A549 (cell line): ENCODE measurements around the gene NOS1AP.

ENCODE experiments used
- CEBPB ChIP-seq, 2 experiments: fragments of >200 bp in 1 of 2; sonication (Bioruptor Twin) in 1 of 2; formaldehyde crosslinking in 1 of 2; IDR thresholded peaks; 2 replicates each; pipeline ENCODE4 v1.6.1; 2012 to 2016
- EP300 ChIP-seq, 2 experiments: fragments of >200 bp; sonication (Bioruptor Twin); formaldehyde crosslinking; IDR thresholded peaks; 2 replicates in 1 of 2; 3 replicates in 1 of 2; pipeline ENCODE4 v1.6.1; 2016 to 2017
- KDM1A ChIP-seq: fragments of 200-600 bp; sonication (generic); IDR thresholded peaks from 2 replicates; pipeline ENCODE4 v1.6.1; 2016; ENCODE audit warnings: low read depth, mild to moderate bottlenecking
- MAFK ChIP-seq: fragments of 450-650 bp; IDR thresholded peaks from 2 replicates; pipeline ENCODE4 v1.6.1; 2014; ENCODE audit not compliant: partially characterized antibody
- TF ChIP-seq, protein P1 (sequence below): fragments of >200 bp; sonication (Bioruptor Twin); formaldehyde crosslinking; IDR thresholded peaks from 3 replicates; pipeline ENCODE4 v1.5.1; 2016
- TF ChIP-seq, protein P2 (sequence below): fragments of 450-650 bp; IDR thresholded peaks from 2 replicates; pipeline ENCODE4 v1.6.1; 2014; ENCODE audit warnings: antibody characterized with exemption
- TF ChIP-seq, protein P3 (sequence below): fragments of 250-450 bp; sonication (Bioruptor Pico); IDR thresholded peaks from 2 replicates; pipeline ENCODE4 v1.5.0; 2021; ENCODE audit warnings: mild to moderate bottlenecking, moderate library complexity, borderline replicate concordance

DNA sequence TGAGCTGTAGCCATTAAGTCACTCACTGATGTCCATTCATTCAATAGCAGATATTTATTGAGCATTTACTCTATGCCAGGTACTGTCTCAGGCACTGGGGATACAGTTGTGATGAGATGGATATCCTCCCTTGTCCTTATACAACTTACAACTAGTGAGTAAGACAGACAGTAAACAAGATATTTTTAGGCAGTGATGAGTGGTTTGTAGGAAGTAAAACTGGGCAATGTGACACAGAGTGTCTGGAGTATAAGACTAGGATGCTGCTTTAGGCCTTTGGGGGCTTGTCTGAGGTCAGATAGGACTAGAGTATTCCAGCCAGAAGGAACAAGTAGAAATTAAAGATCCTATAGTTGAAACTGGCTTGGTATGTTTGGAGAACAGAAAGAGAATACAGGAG lies 41.4 kb downstream of the NOS1AP start:
- TF ChIP-seq EP300 (IDR thresholded peaks at IDR 0.05) (no peak), CEBPB (IDR thresholded peaks at IDR 0.05) (no peak), MAFK (no peak), KDM1A (no peak)
- TF ChIP-seq, protein P1, sequence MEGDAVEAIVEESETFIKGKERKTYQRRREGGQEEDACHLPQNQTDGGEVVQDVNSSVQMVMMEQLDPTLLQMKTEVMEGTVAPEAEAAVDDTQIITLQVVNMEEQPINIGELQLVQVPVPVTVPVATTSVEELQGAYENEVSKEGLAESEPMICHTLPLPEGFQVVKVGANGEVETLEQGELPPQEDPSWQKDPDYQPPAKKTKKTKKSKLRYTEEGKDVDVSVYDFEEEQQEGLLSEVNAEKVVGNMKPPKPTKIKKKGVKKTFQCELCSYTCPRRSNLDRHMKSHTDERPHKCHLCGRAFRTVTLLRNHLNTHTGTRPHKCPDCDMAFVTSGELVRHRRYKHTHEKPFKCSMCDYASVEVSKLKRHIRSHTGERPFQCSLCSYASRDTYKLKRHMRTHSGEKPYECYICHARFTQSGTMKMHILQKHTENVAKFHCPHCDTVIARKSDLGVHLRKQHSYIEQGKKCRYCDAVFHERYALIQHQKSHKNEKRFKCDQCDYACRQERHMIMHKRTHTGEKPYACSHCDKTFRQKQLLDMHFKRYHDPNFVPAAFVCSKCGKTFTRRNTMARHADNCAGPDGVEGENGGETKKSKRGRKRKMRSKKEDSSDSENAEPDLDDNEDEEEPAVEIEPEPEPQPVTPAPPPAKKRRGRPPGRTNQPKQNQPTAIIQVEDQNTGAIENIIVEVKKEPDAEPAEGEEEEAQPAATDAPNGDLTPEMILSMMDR = no peak
- TF ChIP-seq, protein P2, sequence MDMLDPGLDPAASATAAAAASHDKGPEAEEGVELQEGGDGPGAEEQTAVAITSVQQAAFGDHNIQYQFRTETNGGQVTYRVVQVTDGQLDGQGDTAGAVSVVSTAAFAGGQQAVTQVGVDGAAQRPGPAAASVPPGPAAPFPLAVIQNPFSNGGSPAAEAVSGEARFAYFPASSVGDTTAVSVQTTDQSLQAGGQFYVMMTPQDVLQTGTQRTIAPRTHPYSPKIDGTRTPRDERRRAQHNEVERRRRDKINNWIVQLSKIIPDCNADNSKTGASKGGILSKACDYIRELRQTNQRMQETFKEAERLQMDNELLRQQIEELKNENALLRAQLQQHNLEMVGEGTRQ = no peak
- TF ChIP-seq, protein P3, sequence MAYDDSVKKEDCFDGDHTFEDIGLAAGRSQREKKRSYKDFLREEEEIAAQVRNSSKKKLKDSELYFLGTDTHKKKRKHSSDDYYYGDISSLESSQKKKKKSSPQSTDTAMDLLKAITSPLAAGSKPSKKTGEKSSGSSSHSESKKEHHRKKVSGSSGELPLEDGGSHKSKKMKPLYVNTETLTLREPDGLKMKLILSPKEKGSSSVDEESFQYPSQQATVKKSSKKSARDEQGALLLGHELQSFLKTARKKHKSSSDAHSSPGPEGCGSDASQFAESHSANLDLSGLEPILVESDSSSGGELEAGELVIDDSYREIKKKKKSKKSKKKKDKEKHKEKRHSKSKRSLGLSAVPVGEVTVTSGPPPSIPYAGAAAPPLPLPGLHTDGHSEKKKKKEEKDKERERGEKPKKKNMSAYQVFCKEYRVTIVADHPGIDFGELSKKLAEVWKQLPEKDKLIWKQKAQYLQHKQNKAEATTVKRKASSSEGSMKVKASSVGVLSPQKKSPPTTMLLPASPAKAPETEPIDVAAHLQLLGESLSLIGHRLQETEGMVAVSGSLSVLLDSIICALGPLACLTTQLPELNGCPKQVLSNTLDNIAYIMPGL = no peak
